GDM1 (cell line): ENCODE results near the gene LAMB4.

Experiments
- DNase-seq: peaks from one replicate; lab custom pipeline; 2025; lab: John Stamatoyannopoulos, UW

Gene LAMB4

GRCh38 chr7:108103558-108104298, 26.4 kb downstream of the LAMB4 start:
- no peak for DNase-seq

- DNase-seq = no peak
Observed at GRCh38 chr7:108102671-108103312, 27.4 kb downstream of the LAMB4 start.

GRCh38 chr7:108101759-108102158, 28.4 kb downstream of the LAMB4 start:
- DNase-seq = no peak

GRCh38 chr7:108099713-108100112, 30.4 kb downstream of the LAMB4 start:
- no peak for DNase-seq

- no peak for DNase-seq
Observed at GRCh38 chr7:108097703-108098102, 32.5 kb downstream of the LAMB4 start.

GRCh38 chr7:108096996-108097395, 33.2 kb downstream of the LAMB4 start:
- no peak for DNase-seq

- DNase-seq = no peak
Observed at GRCh38 chr7:108094933-108095710, 35.0 kb downstream of the LAMB4 start.

- DNase-seq = no peak
Observed at GRCh38 chr7:108094346-108094745, 35.8 kb downstream of the LAMB4 start.

GRCh38 chr7:108093851-108094331, 36.3 kb downstream of the LAMB4 start:
- DNase-seq = no peak

- no peak for DNase-seq
Observed at GRCh38 chr7:108093341-108093740, 36.8 kb downstream of the LAMB4 start.

GRCh38 chr7:108091461-108091831, 38.7 kb downstream of the LAMB4 start:
- no peak for DNase-seq

GRCh38 chr7:108090791-108091460, 39.2 kb downstream of the LAMB4 start:
- no peak for DNase-seq

GRCh38 chr7:108089381-108089780, 40.8 kb downstream of the LAMB4 start:
- DNase-seq = no peak

- DNase-seq = no peak
Observed at GRCh38 chr7:108088729-108089128, 41.4 kb downstream of the LAMB4 start.

GRCh38 chr7:108087778-108088177, 42.4 kb downstream of the LAMB4 start:
- DNase-seq = no peak

- DNase-seq = no peak
Observed at GRCh38 chr7:108086962-108087361, 43.2 kb downstream of the LAMB4 start.

- DNase-seq = no peak
Observed at GRCh38 chr7:108086546-108086945, 43.6 kb downstream of the LAMB4 start.

GRCh38 chr7:108083980-108084379, 46.2 kb downstream of the LAMB4 start:
- DNase-seq = no peak

- no peak for DNase-seq
Observed at GRCh38 chr7:108079648-108080591, 50.2 kb downstream of the LAMB4 start.

GRCh38 chr7:108079276-108079647, 50.9 kb downstream of the LAMB4 start:
- no peak for DNase-seq

GRCh38 chr7:108078691-108079090, 51.5 kb downstream of the LAMB4 start:
- DNase-seq = no peak
